NCI-H748 (cell line): ENCODE results near the gene SOWAHB.

Source experiments
- DNase-seq: peaks from one replicate; lab custom pipeline; 2025; ENCODE audit not compliant: unreplicated experiment; lab: John Stamatoyannopoulos, UW

Gene SOWAHB

GRCh38 chr4:76856243-76857073, 41.5 kb downstream of the SOWAHB start:
- no peak for DNase-seq

GRCh38 chr4:76854858-76855257, 43.1 kb downstream of the SOWAHB start:
- DNase-seq = no peak

GRCh38 chr4:76851375-76851774, 46.6 kb downstream of the SOWAHB start:
- no peak for DNase-seq

- no peak for DNase-seq
These were observed 47.9 kb downstream of the SOWAHB start for GRCh38 chr4:76850010-76850441.
